ENCODE data around the gene SMC1B.

SMC1B gene

GRCh38 chr22:45430871-45431270, 17.5 kb upstream of the SMC1B start:
- no peaks in the 10 kb centered on the region for H3K4me1 ChIP-seq (ENCODE audit: insufficient read depth, low read length, severe bottlenecking)
- TF ChIP-seq CTCF (IDR thresholded peaks at IDR 0.05; ENCODE audit: low read length) (no peak), EZH2 (IDR thresholded peaks at IDR 0.05; ENCODE audit: borderline replicate concordance, low read length) (no peak)
- no peaks in the 10 kb centered on the region for H3K9me2 ChIP-seq (ENCODE audit: low read depth, low read length)
- no peak overlapping the region for H3K4me3 ChIP-seq (ENCODE audit: low read depth, low read length, poor library complexity, severe bottlenecking)
- no peak overlapping the region for H3K27ac ChIP-seq (ENCODE audit: low read depth, low read length, poor library complexity, severe bottlenecking)
- H3K36me3 ChIP-seq (ENCODE audit: insufficient read depth, low read length): peaks cover 3% of the 10 kb centered on the region
- H3F3A ChIP-seq (ENCODE audit: insufficient read depth, low read length): no peaks in the 10 kb centered on the region
- no peaks in the 10 kb centered on the region for H4K20me1 ChIP-seq (ENCODE audit: insufficient read depth, low read length)
- no peak overlapping the region for H3K4me2 ChIP-seq (ENCODE audit: low read length)
- H3K9me3 ChIP-seq (ENCODE audit: low read length): no peaks in the 10 kb centered on the region
- H3K27me3 ChIP-seq (ENCODE audit: insufficient read depth, low read length): no peaks in the 10 kb centered on the region; the same call in 1 of the 2 replicates
- no peaks in the 10 kb centered on the region for H3K79me2 ChIP-seq (ENCODE audit: insufficient read depth, low read length)
- H3K9ac ChIP-seq (ENCODE audit: low read length): no peak overlapping the region
- no peak overlapping the region for H2AFZ ChIP-seq (ENCODE audit: low read length)

- Histone ChIP-seq H3K9me2 (ENCODE audit: low read depth, low read length) (no peaks in the 10 kb centered on the region), H3K4me2 (ENCODE audit: low read length) (no peak overlapping the region), H2AFZ (ENCODE audit: low read length) (no peak overlapping the region), H3K9me3 (ENCODE audit: low read length) (no peaks in the 10 kb centered on the region), H3K4me1 (ENCODE audit: insufficient read depth, low read length, severe bottlenecking) (no peaks in the 10 kb centered on the region), H3K4me3 (ENCODE audit: low read depth, low read length, poor library complexity, severe bottlenecking) (no peak overlapping the region), H3K36me3 (ENCODE audit: insufficient read depth, low read length) (peaks cover 3% of the 10 kb centered on the region), H3K27ac (ENCODE audit: low read depth, low read length, poor library complexity, severe bottlenecking) (no peak overlapping the region), H3F3A (ENCODE audit: insufficient read depth, low read length) (no peaks in the 10 kb centered on the region), H3K27me3 (ENCODE audit: insufficient read depth, low read length) (no peaks in the 10 kb centered on the region; the same call in 1 of the 2 replicates), H4K20me1 (ENCODE audit: insufficient read depth, low read length) (no peaks in the 10 kb centered on the region), H3K79me2 (ENCODE audit: insufficient read depth, low read length) (no peaks in the 10 kb centered on the region), H3K9ac (ENCODE audit: low read length) (no peak overlapping the region)
- TF ChIP-seq EZH2 (IDR thresholded peaks at IDR 0.05; ENCODE audit: borderline replicate concordance, low read length): no peak
- TF ChIP-seq CTCF (IDR thresholded peaks at IDR 0.05; ENCODE audit: low read length): no peak
Observed at GRCh38 chr22:45429981-45430775, 16.8 kb upstream of the SMC1B start.

- H2AFZ ChIP-seq (ENCODE audit: low read length): no peak overlapping the region
- no peak overlapping the region for H3K4me2 ChIP-seq (ENCODE audit: low read length)
- no peak overlapping the region for H3K27ac ChIP-seq (ENCODE audit: low read depth, low read length, poor library complexity, severe bottlenecking)
- no peaks in the 10 kb centered on the region for H3K79me2 ChIP-seq (ENCODE audit: insufficient read depth, low read length)
- no peaks in the 10 kb centered on the region for H3K9me2 ChIP-seq (ENCODE audit: low read depth, low read length)
- no peaks in the 10 kb centered on the region for H3K4me1 ChIP-seq (ENCODE audit: insufficient read depth, low read length, severe bottlenecking)
- H3K36me3 ChIP-seq (ENCODE audit: insufficient read depth, low read length): peaks cover 3% of the 10 kb centered on the region
- no peak overlapping the region for H3K4me3 ChIP-seq (ENCODE audit: low read depth, low read length, poor library complexity, severe bottlenecking)
- H3K9me3 ChIP-seq (ENCODE audit: low read length): no peaks in the 10 kb centered on the region
- H3K27me3 ChIP-seq (ENCODE audit: insufficient read depth, low read length): no peaks in the 10 kb centered on the region; the same call in 1 of the 2 replicates
- H3K9ac ChIP-seq (ENCODE audit: low read length): no peak overlapping the region
- no peaks in the 10 kb centered on the region for H3F3A ChIP-seq (ENCODE audit: insufficient read depth, low read length)
- TF ChIP-seq EZH2 (IDR thresholded peaks at IDR 0.05; ENCODE audit: borderline replicate concordance, low read length) (no peak), CTCF (IDR thresholded peaks at IDR 0.05; ENCODE audit: low read length) (no peak)
- H4K20me1 ChIP-seq (ENCODE audit: insufficient read depth, low read length): no peaks in the 10 kb centered on the region
Observed at GRCh38 chr22:45429424-45429823, 16.0 kb upstream of the SMC1B start.
